ENCODE data around the gene RSPH6A. TPM values are rescaled to one million over a fixed set of nuclear protein-coding genes. Genes with fewer than 3 reads are reported as not detected.
"Not testable (repeated sequence)": the region's sequence is repeated elsewhere in the genome, so short reads cannot be mapped to it uniquely, and the experiment has no call there.

The RSPH6A gene
- total RNA-seq, 1 donor from 2014 or later: under 0.01 TPM

GRCh38 chr19:45804140-45804958, 10.8 kb downstream of the RSPH6A start:
- DNase-seq (ENCODE audit: low read depth in 2 of 2): no peak

GRCh38 chr19:45801603-45802175, 13.4 kb downstream of the RSPH6A start:
- DNase-seq (ENCODE audit: low read depth in 2 of 2): no peak

- no peak for DNase-seq (ENCODE audit: low read depth in 2 of 2)
Observed at GRCh38 chr19:45800070-45800553, 15.0 kb downstream of the RSPH6A start.

- not testable (repeated sequence) for DNase-seq (ENCODE audit: low read depth in 2 of 2)
Observed at GRCh38 chr19:45799541-45799940, 15.6 kb downstream of the RSPH6A start.

- DNase-seq (ENCODE audit: low read depth in 2 of 2): peak; percentile 51 to 64
Observed at GRCh38 chr19:45798995-45799517, 16.1 kb downstream of the RSPH6A start.

- no peak for DNase-seq (ENCODE audit: low read depth in 2 of 2)
Observed at GRCh38 chr19:45794627-45795026, 20.5 kb downstream of the RSPH6A start.

GRCh38 chr19:45793876-45794275, 21.2 kb downstream of the RSPH6A start:
- DNase-seq (ENCODE audit: low read depth in 2 of 2): no peak

GRCh38 chr19:45793178-45793564, 21.9 kb downstream of the RSPH6A start:
- DNase-seq (ENCODE audit: low read depth in 2 of 2): no peak

- peak; percentile 97 to 99 for DNase-seq (ENCODE audit: low read depth in 2 of 2)
Observed at GRCh38 chr19:45792470-45793177, 22.5 kb downstream of the RSPH6A start, which contains the start of gene DMWD. DMWD (minus strand) TSS chr19:45792845; CDS start chr19:45792756, 89 bp downstream.

GRCh38 chr19:45791744-45792469, 23.2 kb downstream of the RSPH6A start:
- DNase-seq (ENCODE audit: low read depth in 2 of 2): no peak

GRCh38 chr19:45790942-45791341, 24.2 kb downstream of the RSPH6A start:
- DNase-seq (ENCODE audit: low read depth in 2 of 2): no peak

- DNase-seq (ENCODE audit: low read depth in 2 of 2): no peak
Observed at GRCh38 chr19:45789035-45789786, 25.9 kb downstream of the RSPH6A start.

GRCh38 chr19:45786533-45786894, 28.6 kb downstream of the RSPH6A start:
- DNase-seq (ENCODE audit: low read depth in 2 of 2): no peak

- DNase-seq (ENCODE audit: low read depth in 2 of 2): no peak
Observed at GRCh38 chr19:45785781-45786532, 29.2 kb downstream of the RSPH6A start.

GRCh38 chr19:45785097-45785496, 30.0 kb downstream of the RSPH6A start:
- DNase-seq (ENCODE audit: low read depth in 2 of 2): no peak

GRCh38 chr19:45784096-45784495, 31.0 kb downstream of the RSPH6A start:
- no peak for DNase-seq (ENCODE audit: low read depth in 2 of 2)

- DNase-seq (ENCODE audit: low read depth in 2 of 2): no peak
Observed at GRCh38 chr19:45782820-45783785, 32.0 kb downstream of the RSPH6A start.

GRCh38 chr19:45782162-45782691, 32.9 kb downstream of the RSPH6A start, which contains the start of gene DMPK:
DMPK (minus strand) TSS chr19:45782490; CDS start chr19:45782352, 138 bp downstream.
- DNase-seq (ENCODE audit: low read depth in 2 of 2): no peak
